Activated naive CD4-positive, alpha-beta T cell treated with anti-CD3 and anti-CD28 coated beads, Interleukin-2, amount 50 U/mL, for 16 hours (primary cell): ENCODE results near the gene PPP6R3.
A peak's percentile ranks its signal among the peaks of the same experiment; 100 is the strongest.
"Not testable (repeated sequence)": the region's sequence is repeated elsewhere in the genome, so short reads cannot be mapped to it uniquely, and the experiment has no call there.

Experiments used
- DNase-seq: peaks from one replicate; pipeline ENCODE4 v3.0.0-alpha.2; 2020

The PPP6R3 gene

GRCh38 chr11:68617925-68618809 lies 157.6 kb downstream of the PPP6R3 start:
- DNase-seq, result no peak

- no peak for DNase-seq
Observed at GRCh38 chr11:68621826-68622225, 161.3 kb downstream of the PPP6R3 start.

GRCh38 chr11:68623706-68624105 lies 163.2 kb downstream of the PPP6R3 start:
- not testable (repeated sequence) for DNase-seq

GRCh38 chr11:68625069-68625468 lies 164.5 kb downstream of the PPP6R3 start:
- DNase-seq, result not testable (repeated sequence)

DNA sequence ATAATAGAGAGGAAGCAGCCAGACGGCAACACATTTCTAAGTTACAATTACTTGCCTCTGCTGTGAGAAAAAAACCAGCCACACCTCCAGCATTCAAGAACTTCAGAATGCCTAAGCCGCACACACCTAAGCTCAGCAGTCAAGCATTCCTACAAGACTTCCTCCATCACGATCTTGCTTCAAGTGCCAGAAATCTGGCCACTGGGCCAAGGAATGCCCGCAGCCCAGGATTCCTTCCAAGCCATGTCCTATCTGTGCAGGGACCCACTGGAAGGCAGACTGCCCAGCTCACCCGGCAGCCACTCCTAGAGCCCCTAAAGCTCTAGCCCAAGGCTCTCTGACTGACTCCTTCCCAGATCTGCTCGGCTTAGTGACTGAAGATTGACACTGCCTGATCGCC lies 165.7 kb downstream of the PPP6R3 start:
- DNase-seq, result not testable (repeated sequence)

GRCh38 chr11:68628837-68629236 lies 168.3 kb downstream of the PPP6R3 start:
- DNase-seq, result not testable (repeated sequence)

- DNase-seq, result not testable (repeated sequence)
Observed at GRCh38 chr11:68632375-68632774, 171.8 kb downstream of the PPP6R3 start.

DNA sequence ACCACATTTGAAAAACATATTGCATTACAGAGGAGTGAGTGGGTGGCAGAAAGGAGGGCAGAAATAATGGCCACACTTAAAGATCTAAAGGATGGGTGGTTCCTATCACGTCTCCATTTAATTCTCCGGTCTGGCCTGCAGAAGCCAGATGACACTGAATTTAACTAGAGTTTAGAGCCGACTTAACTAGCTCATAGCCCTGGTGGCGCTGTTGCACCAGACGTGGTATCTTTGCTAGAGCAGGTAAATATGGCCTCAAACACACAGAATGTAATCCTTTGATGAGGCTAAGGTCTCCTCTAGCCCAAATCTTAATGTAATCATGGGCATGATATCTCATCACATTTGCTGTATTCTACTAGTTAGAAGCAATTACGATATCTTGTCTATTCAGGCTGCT lies 172.2 kb downstream of the PPP6R3 start:
- DNase-seq, result peak; percentile 28

DNA sequence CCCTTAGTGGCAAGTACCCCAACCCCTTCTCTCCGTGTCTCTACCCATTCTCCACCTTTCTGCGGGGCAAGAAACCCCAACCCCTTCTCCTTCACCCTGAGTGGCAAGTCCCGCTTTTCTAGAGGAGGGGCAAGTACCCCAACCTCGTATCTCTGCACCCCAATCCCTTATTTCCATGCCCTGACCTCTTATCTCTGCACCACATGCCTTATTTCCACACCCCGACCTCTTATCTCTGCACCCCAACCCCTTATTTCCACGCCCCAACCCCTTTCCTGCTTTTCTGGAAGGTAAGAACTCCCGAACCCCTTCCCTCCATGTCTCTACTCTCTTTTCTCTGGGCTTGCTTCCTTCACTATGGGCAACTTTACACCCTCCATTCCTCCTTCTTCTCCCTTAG lies 174.1 kb downstream of the PPP6R3 start:
- DNase-seq, result not testable (repeated sequence)

DNA sequence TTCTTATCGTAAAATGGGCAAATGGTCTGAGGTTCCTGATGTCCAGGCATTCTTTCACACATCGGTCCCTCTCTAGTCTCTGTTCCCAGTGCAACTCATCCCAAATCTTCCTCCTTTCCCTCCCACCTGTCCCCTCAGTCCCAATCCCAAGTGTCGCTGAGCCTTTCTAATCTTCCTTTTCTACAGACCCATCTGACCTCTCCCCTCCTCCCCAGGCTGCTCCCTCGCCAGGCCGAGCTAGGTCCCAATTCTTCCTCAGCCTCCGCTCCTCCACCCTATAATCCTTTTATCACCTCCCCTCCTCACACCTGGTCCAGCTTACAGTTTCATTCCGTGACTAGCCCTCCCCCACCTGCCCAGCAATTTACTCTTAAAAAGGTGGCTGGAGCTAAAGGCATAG lies 174.6 kb downstream of the PPP6R3 start:
- not testable (repeated sequence) for DNase-seq

DNA sequence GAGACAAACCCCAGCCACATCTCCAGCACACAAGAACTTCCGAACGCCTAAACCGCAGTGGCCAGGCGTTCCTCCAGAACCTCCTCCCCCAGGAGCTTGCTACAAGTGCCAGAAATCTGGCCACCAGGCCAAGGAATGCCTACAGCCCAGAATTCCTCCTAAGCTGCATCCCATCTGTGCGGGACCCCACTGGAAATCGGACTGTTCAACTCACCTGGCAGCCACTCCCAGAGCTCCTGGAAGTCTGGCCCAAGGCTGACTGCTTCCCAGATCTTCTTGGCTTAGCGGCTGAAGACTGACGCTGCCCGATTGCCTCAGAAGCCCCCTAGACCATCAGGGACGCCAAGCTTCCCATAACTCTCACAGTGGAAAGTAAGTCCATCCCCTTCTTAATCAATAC lies 175.3 kb downstream of the PPP6R3 start:
- DNase-seq, result not testable (repeated sequence)

GRCh38 chr11:68639322-68639721 lies 178.8 kb downstream of the PPP6R3 start:
- not testable (repeated sequence) for DNase-seq

GRCh38 chr11:68641880-68642279 lies 181.3 kb downstream of the PPP6R3 start:
- no peak for DNase-seq

GRCh38 chr11:68643585-68643984 lies 183.0 kb downstream of the PPP6R3 start:
- DNase-seq, result no peak

- no peak for DNase-seq
Observed at GRCh38 chr11:68646832-68647231, 186.3 kb downstream of the PPP6R3 start.

GRCh38 chr11:68649851-68650555 lies 189.5 kb downstream of the PPP6R3 start:
- no peak for DNase-seq

DNA sequence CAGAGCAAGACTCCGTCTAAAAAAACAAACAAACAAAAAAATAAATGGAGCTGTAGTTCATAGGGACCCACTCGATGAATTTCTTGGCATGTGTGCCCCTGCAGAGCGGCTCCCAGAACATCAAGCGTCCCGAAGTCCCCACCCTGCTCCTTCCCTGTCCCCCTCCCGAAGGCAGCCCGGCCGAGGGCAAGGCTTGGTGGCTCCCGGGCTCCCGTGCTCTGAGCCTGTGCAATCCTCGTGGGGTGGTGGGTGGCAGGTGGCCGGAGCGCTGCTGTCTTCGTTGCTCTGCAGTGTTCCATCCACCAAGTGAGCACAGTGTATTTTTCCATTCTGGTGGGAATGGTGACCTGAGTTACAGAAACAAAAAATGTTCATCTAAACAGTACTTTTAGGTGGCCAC lies 190.2 kb downstream of the PPP6R3 start:
- DNase-seq, result no peak

- no peak for DNase-seq
Observed at GRCh38 chr11:68651208-68651984, 190.8 kb downstream of the PPP6R3 start.

- DNase-seq, result no peak
Observed at GRCh38 chr11:68651985-68652682, 191.6 kb downstream of the PPP6R3 start.

GRCh38 chr11:68652683-68653156 lies 192.2 kb downstream of the PPP6R3 start:
- DNase-seq, result no peak

- DNase-seq, result no peak
Observed at GRCh38 chr11:68653486-68654430, 193.2 kb downstream of the PPP6R3 start.
